HCT116 (cell line): ENCODE data around the gene ABCE1.

Source experiments
- CEBPB ChIP-seq: IDR thresholded peaks from 2 replicates; pipeline ENCODE4 v1.6.1; 2012; ENCODE audit warnings: low read depth
- ELF1 ChIP-seq: IDR thresholded peaks from 2 replicates; pipeline ENCODE4 v1.6.1; 2012; ENCODE audit warnings: low read depth, borderline replicate concordance
- EZH2 ChIP-seq: fragments of 200-600 bp; sonication (generic); IDR thresholded peaks from 2 replicates; pipeline ENCODE4 v1.6.1; 2017; ENCODE audit warnings: antibody characterized with exemption, mixed run types
- JUND ChIP-seq: IDR thresholded peaks from 2 replicates; pipeline ENCODE4 v1.6.1; 2012
- POLR2A ChIP-seq: IDR thresholded peaks from 2 replicates; pipeline ENCODE4 v1.7.0; 2011; ENCODE audit warnings: borderline replicate concordance; ENCODE audit not compliant: insufficient read depth, insufficient read length; ENCODE audit errors: extremely low read depth
- POLR2AphosphoS5 ChIP-seq: IDR thresholded peaks from 2 replicates; pipeline ENCODE4 v1.6.1; 2011; ENCODE audit warnings: mild to moderate bottlenecking, low read depth, low read length, moderate library complexity
- RAD21 ChIP-seq: IDR thresholded peaks from 2 replicates; pipeline ENCODE4 v1.6.1; 2012; ENCODE audit warnings: low read depth, mild to moderate bottlenecking
- SIN3A ChIP-seq: IDR thresholded peaks from 2 replicates; pipeline ENCODE4 v1.6.1; 2012; ENCODE audit warnings: low read depth
- YY1 ChIP-seq: IDR thresholded peaks from 2 replicates; pipeline ENCODE4 v1.6.1; 2011; ENCODE audit warnings: low read length, low read depth, moderate library complexity, mild to moderate bottlenecking; ENCODE audit not compliant: insufficient replicate concordance; ENCODE audit errors: extremely low read depth
- TF ChIP-seq, protein P1 (sequence below), 3 experiments: fragments of 200-600 bp in 1 of 3; sonication (generic) in 1 of 3; IDR thresholded peaks in 2 of 3; conservative IDR thresholded peaks in 1 of 3; 2 replicates each; pipeline ENCODE4 v1.5.1; 2012 to 2017; ENCODE audit warnings: low read depth in 2 of 3, low read length in 2 of 3, antibody characterized with exemption in 1 of 3, borderline replicate concordance in 1 of 3, control low read depth in 1 of 3, mild to moderate bottlenecking in 1 of 3, mixed read lengths in 1 of 3, mixed run types in 1 of 3, moderate library complexity in 1 of 3; ENCODE audit not compliant: insufficient read depth in 1 of 3
- TF ChIP-seq, protein P2 (sequence below): IDR thresholded peaks from 2 replicates; pipeline ENCODE4 v1.6.1; 2012
- TF ChIP-seq, protein P3 (sequence below): IDR thresholded peaks from 2 replicates; pipeline ENCODE4 v1.6.1; 2012

DNA sequence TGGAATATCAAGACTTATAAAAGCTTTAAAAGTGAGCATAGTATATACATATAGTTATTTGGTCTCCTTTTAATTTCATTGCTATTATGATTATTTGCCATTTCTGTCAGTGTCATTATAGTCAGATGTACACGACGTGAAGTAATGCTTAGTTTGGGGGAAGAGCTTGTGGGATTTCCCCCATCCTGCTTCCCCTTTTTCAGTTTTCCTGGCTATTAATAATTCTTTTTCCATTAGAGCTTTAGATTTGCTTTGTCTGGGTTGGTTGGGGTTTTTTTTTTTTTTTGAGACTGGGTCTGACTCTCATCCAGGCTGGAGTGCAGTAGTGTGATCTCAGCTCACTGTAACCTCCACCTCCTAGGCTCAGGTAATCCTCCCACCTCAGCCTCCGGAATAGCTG, 5.4 kb downstream of the ABCE1 start:
- TF ChIP-seq, protein P1, sequence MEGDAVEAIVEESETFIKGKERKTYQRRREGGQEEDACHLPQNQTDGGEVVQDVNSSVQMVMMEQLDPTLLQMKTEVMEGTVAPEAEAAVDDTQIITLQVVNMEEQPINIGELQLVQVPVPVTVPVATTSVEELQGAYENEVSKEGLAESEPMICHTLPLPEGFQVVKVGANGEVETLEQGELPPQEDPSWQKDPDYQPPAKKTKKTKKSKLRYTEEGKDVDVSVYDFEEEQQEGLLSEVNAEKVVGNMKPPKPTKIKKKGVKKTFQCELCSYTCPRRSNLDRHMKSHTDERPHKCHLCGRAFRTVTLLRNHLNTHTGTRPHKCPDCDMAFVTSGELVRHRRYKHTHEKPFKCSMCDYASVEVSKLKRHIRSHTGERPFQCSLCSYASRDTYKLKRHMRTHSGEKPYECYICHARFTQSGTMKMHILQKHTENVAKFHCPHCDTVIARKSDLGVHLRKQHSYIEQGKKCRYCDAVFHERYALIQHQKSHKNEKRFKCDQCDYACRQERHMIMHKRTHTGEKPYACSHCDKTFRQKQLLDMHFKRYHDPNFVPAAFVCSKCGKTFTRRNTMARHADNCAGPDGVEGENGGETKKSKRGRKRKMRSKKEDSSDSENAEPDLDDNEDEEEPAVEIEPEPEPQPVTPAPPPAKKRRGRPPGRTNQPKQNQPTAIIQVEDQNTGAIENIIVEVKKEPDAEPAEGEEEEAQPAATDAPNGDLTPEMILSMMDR (IDR thresholded peaks at IDR 0.05 in 2 of 3, conservative IDR thresholded peaks at IDR 0.05 in 1 of 3; ENCODE audit: borderline replicate concordance in 1 of 3, insufficient read depth in 1 of 3, low read depth in 2 of 3, low read length in 2 of 3): no peak
- TF ChIP-seq EZH2 (no peak), POLR2A (no peak), ELF1 (no peak), JUND (no peak), RAD21 (no peak), CEBPB (no peak), SIN3A (no peak), POLR2AphosphoS5 (no peak), YY1 (no peak)
- TF ChIP-seq, protein P2, sequence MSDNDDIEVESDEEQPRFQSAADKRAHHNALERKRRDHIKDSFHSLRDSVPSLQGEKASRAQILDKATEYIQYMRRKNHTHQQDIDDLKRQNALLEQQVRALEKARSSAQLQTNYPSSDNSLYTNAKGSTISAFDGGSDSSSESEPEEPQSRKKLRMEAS: no peak
- TF ChIP-seq, protein P3, sequence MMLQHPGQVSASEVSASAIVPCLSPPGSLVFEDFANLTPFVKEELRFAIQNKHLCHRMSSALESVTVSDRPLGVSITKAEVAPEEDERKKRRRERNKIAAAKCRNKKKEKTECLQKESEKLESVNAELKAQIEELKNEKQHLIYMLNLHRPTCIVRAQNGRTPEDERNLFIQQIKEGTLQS: no peak
